NOMO-1 (cell line): Measurements from ENCODE around the gene TMEM40.
A peak's percentile ranks its signal among the peaks of the same experiment; 100 is the strongest.
"Not testable (repeated sequence)": the region's sequence is repeated elsewhere in the genome, so short reads cannot be mapped to it uniquely, and the experiment has no call there.

Experiments used
- DNase-seq, 2 experiments: peaks; one replicate each; lab custom pipeline; 2025; ENCODE audit not compliant: unreplicated experiment in 2 of 2; lab: John Stamatoyannopoulos, UW

TMEM40 gene

DNA sequence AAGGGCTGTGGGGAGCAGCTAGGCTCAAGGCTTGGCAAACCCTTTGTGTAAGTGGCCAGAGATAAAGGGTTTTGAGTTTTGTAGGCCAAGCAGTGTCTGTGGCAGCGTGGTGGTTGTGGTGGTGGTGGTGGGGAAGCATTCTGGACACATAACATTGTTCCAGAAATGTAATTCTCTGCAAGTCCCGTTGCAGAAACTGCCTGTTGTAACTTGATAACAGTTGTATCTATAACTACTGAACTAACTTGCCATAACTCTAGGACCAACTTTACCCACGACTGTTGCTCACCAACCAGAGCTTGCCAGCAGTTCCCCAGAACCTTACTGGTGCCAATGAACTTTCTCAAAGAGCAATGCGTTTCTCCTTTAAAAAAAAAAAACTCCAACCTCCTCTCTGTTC, 18.1 kb upstream of the TMEM40 start:
- DNase-seq: no peak

- not testable (repeated sequence) for DNase-seq
Measured at GRCh38 chr3:12775970-12776369, 16.9 kb upstream of the TMEM40 start.

- no peak for DNase-seq
Measured at GRCh38 chr3:12775226-12775625, 16.2 kb upstream of the TMEM40 start.

DNA sequence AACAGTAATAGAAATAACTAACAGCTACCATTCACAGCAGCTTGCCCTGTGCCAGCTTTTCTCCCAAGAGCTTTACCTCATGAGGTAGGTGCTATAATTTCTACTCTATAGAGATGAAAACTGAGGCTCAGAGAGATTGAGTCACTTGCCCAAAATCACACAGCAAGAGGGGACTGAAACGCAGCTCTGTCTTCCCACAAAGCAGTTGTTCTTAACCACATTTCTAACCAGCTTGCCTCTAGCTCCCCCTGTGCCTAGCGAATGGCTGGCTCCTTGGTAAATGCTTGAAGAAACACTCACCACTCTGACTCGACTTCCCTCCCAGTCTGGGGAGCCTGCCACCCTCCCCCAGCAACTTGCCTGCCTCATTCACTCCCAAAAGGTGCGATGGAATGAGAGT, 15.6 kb upstream of the TMEM40 start:
- no peak for DNase-seq

- no peak for DNase-seq
Measured at GRCh38 chr3:12773710-12774086, 14.6 kb upstream of the TMEM40 start.

GRCh38 chr3:12773030-12773709, 14.1 kb upstream of the TMEM40 start:
- peak in 1 of 2 experiments; percentile 11 for DNase-seq

GRCh38 chr3:12772462-12772861, 13.4 kb upstream of the TMEM40 start:
- DNase-seq: no peak

DNA sequence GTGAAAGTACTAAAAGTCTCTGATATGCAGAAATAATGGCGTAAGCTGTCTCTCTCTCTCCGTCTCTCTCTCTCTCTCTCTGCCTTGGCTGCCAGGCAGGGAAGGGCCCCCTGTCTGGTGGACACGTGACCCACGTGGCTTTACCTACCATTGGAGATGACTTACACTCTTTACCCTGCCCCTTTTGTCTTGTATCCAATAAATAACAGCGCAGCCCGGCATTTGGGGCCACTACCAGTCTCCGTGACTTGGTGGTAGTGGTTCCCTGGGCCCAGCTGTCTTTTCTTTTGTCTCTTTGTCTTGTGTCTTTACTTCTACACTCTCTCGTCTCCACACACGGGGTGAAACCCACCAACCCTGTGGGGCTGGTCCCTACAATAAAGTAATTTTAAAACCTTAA, 12.2 kb upstream of the TMEM40 start:
- no peak for DNase-seq

DNA sequence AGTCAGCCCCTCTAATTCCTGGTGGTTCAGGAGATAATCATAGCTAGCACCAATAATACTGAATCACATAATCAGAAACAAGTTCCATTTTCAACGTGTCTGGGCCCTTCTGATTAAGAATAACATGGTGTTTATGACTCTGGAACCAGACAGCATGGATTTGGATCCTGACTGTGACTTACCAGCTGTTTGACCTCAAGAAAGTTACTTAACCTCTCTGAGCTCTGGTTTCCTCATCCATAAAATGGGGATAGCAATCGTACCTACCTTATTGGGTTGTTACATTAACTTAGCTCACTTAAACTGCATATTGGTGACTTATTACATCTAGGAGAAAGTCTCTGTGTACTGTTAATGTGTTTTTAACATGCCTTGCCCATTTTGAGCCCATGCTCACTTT, 10.7 kb upstream of the TMEM40 start:
- no peak for DNase-seq

DNA sequence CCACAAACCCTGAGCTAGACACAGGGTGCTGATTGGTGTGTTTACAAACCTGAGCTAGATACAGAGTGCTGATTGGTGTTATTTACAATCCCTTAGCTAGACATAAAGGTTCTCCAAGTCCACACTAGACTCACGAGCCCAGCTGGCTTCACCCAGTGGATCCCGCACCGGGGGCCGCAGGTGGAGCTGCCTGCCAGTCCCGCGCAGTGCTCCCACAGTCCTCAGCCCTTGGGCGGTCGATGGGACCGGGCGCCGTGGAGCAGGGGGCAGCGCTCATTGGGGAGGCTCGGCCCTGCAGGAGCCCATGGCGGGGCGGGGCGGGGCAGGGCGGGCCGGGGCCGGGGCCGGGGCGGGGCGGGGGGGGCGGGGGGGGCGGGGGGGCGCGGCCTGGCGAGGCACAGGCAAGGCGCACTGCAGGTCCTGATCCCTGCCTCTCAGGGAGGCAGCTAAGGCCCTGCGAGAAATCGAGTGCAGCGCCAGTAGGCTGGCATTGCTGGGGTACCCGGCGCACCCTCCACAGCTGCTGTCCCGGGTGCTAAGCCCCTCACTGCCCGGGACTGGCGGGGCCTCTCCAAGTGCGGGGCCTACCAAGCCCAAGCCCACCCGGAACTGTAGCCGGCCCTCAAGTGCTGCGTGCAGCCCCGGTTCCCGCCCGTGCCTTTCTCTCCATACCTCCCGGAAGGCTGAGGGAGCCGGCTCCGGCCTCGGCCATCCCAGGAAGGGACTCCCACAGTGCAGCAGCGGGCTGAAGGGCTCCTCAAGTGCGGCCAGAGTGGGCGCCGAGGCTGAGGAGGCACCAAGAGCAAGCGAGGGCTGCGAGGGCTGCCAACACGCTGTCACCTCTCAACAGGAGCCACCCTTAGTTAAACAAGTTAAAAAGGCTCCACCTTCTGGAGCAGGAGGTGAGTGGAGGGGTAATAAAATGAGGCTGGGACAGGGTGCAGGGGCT, 9.8 kb upstream of the TMEM40 start:
- DNase-seq: no peak

DNA sequence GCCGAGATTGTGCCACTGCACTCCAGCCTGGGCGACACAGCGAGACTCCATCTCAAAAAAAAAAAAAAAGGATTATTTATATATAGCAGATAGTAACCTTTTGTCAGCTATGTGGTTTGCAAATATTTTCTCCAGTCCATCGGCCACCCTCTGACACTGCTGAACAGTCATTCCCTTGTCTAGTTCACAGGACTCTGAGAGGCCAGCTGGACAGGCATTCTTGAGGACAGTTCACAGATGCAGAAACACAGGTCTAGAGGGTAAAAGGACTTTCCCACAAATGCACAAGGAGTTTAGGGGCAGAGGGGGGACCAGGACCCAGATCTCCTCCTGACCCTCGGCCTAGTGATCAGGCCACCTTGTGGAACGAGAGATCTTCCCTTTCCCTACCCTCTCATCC, 7.5 kb upstream of the TMEM40 start:
- no peak for DNase-seq

DNA sequence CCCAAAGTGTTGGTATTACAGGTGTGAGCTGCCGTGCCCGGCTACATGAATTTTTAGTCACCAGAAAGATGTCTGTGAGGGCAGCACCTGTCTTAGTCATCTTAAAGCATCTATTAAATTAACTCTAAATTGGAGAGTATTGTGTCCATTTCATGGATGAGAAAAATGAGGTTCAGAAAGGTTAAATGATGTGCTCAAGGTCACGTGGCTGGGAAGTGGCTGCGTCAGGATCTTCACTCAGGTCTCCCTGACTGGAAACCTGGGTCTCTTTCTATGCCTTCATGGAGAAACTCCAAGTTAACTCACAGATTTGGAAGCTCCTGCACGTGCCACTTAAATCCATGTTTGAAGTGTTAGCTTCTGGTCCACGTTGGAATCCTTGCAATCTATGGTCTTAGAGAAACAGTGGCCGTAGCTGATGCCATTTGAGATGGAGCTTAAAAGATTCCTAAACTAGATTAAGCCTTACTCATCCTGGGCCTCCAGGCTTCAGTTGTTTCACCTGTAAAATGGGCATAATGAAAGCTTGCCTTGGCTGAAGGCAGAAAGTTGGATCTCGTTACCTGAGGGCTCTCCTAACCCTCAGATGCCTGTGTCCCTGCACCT, 5.2 kb upstream of the TMEM40 start:
- no peak for DNase-seq

DNA sequence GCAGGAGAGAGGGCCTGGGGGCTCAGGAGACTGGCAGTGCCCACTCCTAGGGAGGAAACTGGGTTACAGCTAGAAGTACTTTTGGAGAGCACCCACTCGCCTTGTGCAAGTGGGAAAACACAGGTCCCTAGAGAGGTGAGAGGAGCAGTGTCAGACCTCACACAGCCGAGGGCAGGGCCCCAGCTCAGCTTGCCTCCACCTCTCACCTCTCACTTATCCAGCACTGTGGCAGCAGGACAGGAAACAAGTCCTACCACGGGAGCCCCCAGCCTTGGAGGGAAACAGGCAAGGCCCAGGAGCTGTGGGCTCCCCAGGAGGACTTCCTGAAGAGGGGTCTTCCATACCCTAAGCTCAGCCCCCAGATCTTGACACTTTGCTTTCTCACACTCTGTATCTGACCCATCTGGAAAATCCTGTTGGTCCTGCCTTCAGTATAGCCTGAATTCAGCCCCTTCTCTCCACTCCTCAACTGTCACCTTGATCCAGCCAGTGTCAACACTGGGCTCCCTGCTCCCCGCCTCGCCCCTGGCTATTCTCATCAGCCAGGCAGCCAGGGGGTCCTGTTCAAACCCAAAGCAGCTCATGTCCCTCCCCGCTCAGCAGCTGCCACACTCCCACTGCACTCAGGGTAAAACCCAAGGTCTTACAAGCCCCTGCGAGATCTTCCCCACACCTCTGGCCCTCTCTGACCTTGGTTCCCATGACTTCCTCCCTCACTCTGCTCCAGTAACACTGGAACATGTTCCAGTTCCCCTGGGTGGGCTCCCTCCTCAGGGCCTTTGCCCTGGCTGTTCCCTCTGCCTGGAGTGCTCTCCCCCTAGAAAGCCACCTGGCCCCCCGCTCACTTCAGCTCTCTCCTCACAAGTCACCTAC, 870 bp upstream of the TMEM40 start:
- no peak for DNase-seq

DNA sequence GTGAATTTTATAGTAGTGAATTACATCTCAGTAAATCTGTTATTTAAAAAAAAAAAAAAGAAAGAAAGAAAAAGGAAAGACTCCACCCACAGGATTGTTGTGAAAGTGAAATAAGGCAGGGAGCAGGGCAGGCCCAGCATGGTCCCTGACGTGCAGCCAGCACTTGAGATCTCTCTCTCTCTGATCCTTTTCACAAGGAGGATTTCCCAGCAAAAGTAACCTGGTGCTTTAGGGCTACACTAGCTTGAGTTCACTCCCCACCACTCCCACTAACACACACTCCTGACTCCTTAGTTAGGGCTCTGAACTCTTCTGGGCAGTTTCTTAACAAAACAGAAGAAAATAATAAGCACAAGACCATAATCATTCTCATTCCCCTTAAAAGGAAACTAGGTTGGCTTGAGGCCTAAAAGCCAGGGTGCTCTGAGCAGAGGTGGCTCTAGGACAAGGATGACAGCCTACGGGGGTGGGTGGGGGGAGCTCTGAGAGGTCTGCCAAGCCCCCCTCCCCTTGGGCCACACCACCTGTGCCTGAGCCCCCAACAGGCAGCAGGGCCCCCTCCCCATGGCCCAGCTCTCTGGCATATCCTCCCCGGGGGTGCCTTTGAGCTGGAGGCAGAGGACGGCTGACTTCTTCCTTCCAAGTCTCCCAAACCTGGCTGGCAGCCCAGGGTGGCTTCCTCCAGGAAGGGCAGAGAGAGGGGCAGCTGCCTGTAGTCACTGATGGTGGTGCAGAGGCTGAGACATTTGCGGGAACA, 856 bp downstream of the TMEM40 start:
- no peak for DNase-seq

- no peak for DNase-seq
Measured at GRCh38 chr3:12756635-12757034, 2.4 kb downstream of the TMEM40 start.

GRCh38 chr3:12756175-12756574, 2.9 kb downstream of the TMEM40 start:
- DNase-seq: no peak

GRCh38 chr3:12755754-12756153, 3.3 kb downstream of the TMEM40 start:
- DNase-seq: no peak

DNA sequence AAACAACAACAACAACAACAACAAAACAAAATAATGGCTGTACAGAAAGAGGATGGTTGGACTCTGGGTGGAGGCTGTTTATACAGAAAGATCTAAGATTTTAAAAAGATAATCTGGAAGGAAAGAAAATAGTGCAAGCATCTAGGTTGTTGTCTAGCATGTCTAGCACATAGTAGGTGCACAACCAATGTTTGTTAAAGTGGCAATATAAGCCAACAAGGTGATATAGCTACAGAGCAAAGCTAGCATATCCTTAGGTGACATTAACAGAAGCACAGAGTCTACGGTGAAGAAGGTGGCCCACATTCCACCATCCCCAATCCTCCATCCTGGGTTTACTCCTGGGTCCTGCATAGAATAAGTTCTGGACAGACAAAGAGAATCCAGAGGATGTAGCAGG, 4.7 kb downstream of the TMEM40 start:
- DNase-seq: no peak

DNA sequence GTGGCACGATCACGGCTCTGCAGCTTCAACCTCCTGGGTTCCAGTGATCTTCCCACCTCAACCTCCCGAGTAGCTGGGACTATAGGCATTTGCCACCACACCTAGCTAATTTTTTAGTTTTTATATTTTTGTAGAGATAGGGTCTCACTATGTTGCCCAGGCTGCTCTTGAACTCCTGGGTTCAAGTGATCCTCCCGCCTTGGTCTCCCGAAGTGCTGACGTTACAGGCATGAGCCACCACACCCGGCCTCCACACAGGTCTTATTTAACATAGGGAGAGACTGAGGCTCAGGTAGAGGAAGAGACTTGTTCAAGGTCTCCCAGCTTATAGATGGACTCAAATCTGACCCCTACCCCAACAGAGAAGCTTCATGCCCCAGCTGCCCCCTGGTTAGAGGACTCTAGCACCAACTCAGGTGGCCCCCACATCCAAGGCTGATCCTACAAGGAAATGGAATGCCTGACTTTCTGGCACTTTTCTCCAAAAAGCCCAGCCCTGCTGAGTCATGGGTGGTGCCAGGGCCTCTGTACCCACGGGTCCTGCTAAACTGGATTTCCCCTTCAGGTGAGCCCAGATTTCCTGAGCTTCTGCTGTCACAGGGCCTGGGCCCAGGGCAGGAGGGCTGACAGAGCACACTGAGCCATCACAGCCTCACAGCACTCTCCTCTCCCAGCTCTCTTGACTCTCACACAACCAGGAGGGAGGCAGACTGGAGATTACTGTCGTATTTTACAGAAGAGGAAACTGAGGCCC, 5.6 kb downstream of the TMEM40 start:
- DNase-seq: no peak
